ENCODE measurements around the gene C2CD4D.

DNA sequence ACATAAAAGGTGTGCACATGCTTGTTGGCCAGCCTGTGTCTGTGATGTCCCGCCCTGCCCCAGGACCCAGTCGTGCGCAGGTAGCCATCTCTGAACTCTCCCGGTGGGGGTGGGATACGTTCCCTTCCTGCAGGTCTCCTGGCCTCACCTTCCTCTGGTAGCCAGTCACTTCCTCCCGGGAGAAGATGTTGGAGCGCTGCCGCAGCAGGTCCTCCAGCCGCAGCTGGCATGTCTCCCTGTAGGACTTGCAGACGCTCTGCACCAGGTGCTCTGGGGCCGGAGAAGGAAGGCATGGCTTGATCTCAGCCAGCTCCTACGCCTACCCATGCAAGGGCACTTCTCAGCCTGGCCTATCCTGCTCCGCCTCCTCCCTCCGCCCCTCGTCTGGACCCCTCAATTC, 25.2 kb downstream of the C2CD4D start:
- TF ChIP-seq ELF1 (IDR thresholded peaks at IDR 0.05; ENCODE audit: borderline replicate concordance, low read depth), result no peak
- TF ChIP-seq, protein P1, sequence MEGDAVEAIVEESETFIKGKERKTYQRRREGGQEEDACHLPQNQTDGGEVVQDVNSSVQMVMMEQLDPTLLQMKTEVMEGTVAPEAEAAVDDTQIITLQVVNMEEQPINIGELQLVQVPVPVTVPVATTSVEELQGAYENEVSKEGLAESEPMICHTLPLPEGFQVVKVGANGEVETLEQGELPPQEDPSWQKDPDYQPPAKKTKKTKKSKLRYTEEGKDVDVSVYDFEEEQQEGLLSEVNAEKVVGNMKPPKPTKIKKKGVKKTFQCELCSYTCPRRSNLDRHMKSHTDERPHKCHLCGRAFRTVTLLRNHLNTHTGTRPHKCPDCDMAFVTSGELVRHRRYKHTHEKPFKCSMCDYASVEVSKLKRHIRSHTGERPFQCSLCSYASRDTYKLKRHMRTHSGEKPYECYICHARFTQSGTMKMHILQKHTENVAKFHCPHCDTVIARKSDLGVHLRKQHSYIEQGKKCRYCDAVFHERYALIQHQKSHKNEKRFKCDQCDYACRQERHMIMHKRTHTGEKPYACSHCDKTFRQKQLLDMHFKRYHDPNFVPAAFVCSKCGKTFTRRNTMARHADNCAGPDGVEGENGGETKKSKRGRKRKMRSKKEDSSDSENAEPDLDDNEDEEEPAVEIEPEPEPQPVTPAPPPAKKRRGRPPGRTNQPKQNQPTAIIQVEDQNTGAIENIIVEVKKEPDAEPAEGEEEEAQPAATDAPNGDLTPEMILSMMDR (IDR thresholded peaks at IDR 0.05 in 2 of 3, conservative IDR thresholded peaks at IDR 0.05 in 1 of 3; ENCODE audit: borderline replicate concordance in 1 of 3, insufficient read depth in 1 of 3, low read depth in 2 of 3, low read length in 2 of 3), result no peak
- no peak for TF ChIP-seq EZH2 (IDR thresholded peaks at IDR 0.05)
- no peak for TF ChIP-seq YY1 (IDR thresholded peaks at IDR 0.05; ENCODE audit: extremely low read depth, insufficient replicate concordance, low read depth, low read length)
- TF ChIP-seq EZH2phosphoT487 (IDR thresholded peaks at IDR 0.05; ENCODE audit: borderline replicate concordance), result no peak
- TF ChIP-seq POLR2A (IDR thresholded peaks at IDR 0.05; ENCODE audit: borderline replicate concordance, extremely low read depth, insufficient read depth, insufficient read length), result no peak
- TF ChIP-seq JUND (IDR thresholded peaks at IDR 0.05), result no peak
- TF ChIP-seq POLR2AphosphoS5 (IDR thresholded peaks at IDR 0.05; ENCODE audit: low read depth, low read length), result no peak
- TF ChIP-seq MAX (IDR thresholded peaks at IDR 0.05), result no peak
